LHCN-M2 (cell line): ENCODE measurements around the gene ASIC4. TPM values are rescaled to one million over a fixed set of nuclear protein-coding genes. Genes with fewer than 3 reads are reported as not detected.

Experiments
- DNase-seq: peaks from one replicate; pipeline ENCODE4 v3.0.0-alpha.2; 2012; ENCODE audit warnings: low read depth
- total RNA-seq: library from RNA; depleted of rRNA; stranded (reverse); fragments of >200 nt; gene quantifications from 2 replicates; pipeline ENCODE4 v1.2.3, GENCODE V29; 2014

The ASIC4 gene
- total RNA-seq, 1 experiment from 2014 or later = not detected

DNA sequence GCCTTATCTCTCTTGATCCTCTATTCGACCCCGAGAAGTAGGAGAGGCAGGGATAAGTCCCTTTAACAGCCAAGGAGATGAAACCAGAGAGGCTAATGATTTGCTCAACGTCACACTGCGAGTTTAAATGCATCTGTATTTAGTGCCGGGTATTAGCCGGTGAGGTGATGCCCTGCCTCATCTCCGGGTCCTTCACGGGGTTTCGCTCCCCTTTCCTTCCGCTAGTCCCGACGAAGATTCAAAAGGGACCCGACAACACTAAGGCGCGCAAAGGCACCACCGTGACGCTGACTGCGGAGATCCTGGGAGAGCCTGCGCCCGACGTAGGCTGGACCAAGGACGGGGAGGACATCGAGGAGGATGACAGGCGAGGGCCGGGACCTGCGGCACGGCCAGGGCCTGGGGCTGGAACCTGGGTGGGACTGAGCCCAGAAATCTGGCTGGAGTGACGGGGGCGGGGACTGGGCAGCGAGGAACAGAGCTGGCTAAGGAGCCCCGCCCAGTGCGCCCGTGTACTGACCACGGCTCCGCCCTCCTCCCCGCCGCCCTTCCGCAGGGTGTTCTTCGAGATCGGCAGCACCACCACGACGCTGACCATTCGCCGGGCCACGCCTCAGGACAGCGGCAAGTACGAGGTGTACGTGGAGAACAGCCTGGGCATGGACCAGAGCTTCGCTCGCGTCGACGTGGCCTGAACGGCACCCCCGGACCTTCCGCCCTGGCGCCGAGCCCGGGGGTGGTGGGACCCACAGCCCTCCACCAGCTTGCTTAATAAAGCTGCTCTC, 16.6 kb upstream of the ASIC4 start:
- peak; percentile 77 for DNase-seq

DNA sequence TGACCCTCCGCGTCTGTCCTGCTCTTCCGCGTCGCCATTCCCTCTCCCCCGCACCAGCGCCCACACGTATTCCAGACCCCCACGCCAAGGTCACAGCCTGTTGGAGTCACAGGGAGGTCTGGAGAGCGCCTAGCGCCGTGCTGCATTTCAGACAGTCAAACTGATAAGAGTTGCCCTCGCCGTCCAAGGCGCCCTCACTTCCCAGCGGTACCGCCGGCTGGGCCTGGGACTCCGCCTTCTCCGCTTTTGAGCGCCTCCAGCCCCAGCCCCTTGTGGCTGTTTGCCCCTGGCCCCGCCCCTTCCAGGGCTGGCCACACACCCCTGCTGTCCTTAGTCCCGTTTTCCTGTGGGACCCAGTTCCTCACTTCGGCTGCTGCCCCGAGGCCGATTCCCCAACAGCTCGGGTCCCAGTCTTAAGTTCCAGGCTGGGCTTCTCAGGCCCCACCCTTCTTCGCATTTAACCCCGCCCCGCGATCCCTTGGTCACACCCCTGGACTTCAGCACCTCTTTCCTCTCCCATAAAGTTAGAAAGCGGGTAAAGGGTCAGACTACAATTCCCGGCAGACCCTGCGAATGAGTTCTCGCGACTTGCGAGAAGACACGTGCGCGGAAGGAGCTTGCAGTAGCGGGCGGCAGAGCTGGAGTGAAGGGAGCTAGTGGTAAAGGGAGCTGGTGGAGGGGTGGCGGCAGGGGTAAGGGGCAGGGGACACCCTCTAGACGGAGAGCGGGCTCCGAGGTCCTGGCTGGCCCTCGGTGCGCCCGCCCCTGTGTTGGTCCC, 15.8 kb upstream of the ASIC4 start, which contains the start of gene GMPPA:
TSS of gene GMPPA (plus strand) at position 612 of the 778 bp plus-strand sequence. CDS start 1,085 bp downstream, outside the sequence.
- DNase-seq = peak; percentile 99

DNA sequence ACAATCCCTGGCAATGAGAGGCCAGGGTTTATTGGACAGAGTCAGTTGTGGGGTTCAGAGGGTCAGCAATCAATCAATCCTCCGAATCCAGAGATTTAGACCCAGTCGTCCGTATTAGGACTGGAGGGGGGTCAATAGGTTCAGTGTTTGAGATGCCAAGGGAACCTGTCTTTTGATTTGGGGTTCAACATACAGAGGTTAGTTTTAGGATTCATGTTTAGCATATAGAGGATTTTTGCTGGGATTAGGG, 15.3 kb upstream of the ASIC4 start:
- no peak for DNase-seq

DNA sequence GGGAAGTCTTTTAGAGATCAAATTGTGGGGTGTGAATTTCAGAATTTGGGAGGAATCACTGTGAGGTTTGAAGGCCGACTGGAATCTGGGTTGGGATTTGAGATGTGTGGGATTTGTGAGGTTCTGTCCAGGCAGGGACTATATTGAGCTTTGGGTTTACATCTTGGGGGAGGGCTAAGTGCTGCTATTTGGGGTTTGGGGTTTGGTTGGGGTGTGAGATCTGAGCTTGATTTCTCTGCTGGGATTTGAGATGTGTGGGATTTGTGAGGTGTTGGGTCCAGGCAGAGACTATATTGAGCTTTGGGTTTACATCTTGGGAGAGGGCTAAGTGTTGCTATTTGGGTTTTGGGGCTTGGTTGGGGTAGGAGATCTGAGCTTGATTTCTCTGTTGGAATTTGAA, 14.7 kb upstream of the ASIC4 start:
- DNase-seq = no peak

DNA sequence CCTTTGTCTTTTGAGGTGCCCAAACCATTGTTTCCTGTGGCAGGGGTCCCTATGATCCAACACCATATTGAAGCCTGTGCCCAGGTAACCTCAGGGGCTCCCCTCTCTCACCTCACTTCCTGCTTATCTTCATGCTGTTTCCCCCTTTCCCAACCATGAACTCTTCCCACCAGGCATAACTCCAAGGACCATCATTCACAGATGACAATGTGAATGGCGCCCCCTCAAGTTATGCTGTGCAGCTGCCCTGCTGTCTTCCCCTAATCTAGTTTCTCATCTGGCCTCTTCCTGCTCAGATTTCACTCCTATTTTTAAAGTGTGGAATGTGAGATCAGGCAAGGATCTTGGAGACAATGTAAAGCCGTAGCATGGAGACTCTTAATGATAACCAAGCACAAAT, 14.1 kb upstream of the ASIC4 start:
- DNase-seq = peak; percentile 56

DNA sequence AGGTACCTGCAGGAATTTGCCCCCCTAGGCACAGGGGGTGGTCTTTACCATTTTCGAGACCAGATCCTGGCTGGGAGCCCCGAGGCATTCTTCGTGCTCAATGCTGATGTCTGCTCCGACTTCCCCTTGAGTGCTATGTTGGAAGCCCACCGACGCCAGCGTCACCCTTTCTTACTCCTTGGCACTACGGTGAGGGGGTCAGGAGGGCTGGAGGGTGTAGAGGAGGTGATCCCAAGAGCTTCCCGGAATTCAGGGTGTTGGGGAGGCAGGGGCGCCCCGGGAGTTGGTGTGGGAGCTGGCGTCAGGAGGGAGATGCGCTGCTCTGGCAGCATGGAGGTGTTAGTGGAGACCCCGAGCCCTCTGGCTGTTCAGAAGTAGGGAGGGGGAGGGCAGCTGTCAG, 12.4 kb upstream of the ASIC4 start:
- no peak for DNase-seq

DNA sequence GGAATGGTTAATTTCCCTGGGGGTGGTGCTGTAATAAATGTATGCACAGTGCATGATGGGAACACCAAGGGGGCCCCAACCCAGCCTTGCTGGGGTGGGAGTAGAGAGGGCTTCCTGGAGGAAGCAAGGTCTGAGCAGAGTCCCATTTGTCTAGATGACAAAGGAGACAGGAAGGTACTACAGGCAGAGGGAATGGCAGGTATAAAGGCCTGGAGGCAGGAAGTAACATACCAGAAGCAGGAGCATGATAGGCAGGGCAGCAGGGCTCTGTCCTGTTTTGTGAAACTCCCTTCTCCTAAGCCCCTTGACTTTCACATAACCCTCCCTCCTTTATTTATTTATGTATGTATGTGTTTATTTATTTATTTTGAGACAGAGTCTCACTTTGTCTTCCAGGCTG, 11.7 kb upstream of the ASIC4 start:
- DNase-seq = no peak

DNA sequence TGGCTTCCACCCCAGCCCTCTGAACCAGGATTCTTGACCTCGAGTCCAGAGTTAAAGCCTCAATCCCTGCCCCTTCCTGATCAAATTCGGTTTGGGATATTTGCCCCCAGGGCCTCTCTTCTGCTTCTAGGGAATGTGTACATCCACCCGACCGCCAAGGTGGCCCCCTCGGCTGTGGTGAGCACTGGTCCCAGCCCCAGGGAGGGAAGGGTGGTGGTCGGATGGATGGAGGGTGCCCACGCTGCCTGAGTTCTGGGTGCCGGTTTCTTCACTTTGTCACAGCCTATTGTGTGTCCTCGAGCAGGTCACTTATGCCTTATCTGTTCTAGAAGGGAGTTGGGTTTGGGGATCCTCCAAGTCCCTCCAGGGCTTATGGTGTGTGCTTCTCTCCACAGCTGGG, 8.7 kb upstream of the ASIC4 start:
- no peak for DNase-seq

DNA sequence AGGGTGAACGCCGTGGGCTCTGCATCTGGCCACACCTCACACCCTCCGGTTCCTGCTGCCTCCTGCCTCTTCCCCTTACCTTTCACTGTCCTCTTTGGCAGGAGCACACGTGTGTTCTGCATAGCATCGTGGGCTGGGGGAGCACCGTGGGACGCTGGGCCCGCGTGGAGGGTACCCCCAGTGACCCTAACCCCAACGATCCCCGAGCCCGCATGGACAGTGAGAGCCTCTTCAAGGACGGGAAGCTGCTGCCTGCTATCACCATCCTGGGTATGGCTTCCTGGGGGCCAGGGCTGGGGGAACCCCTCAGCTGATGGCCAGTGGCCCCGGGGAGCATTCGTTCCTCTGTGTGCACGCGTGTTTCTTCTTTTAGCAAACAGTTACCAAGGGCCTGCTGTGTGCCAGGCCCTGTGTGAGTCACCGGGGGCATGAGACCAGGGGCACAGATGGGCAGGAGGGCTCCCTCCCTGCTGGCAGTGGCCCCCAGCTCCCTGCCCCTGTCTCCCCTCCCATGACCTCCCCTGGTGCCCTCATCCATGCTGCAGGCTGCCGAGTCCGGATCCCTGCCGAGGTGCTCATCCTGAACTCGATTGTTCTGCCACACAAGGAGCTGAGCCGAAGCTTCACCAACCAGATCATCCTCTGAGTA, 8.0 kb upstream of the ASIC4 start:
- no peak for DNase-seq

DNA sequence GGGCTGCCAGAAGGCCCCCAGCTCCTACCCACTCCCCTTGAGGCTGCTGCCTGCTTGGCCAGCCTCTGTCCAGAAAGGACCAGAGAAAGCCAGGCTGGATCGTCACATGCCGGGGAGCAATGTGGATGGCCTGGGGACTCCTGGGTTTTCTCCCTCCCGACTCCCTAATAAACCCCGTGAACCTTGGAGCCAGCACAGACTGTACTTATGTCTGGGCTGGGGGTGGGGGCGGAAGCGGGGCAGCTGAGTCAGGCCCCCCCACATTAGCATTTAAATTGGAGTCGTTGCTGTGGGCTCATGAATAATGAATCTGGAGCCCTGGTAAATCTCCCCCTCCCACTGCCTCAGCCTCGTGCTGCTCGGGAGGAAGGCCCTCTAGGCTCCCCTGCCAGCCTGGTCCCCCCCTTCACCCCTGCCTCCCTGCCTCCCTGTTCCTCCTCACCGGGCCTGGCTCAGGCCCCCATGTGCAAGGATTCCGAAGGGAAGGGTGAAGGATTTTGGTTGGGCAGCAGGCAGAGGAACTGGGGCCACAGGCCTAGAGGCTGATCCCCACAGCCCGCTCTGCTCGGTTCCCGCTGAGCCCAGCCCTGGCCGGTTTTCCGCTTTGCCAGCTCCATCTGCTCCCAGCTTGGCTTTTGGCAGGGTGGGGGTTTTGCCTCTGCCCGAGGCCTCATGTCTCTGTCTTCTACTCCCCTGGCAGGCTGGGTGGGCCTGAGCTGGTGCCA, 7.3 kb upstream of the ASIC4 start:
- no peak for DNase-seq

DNA sequence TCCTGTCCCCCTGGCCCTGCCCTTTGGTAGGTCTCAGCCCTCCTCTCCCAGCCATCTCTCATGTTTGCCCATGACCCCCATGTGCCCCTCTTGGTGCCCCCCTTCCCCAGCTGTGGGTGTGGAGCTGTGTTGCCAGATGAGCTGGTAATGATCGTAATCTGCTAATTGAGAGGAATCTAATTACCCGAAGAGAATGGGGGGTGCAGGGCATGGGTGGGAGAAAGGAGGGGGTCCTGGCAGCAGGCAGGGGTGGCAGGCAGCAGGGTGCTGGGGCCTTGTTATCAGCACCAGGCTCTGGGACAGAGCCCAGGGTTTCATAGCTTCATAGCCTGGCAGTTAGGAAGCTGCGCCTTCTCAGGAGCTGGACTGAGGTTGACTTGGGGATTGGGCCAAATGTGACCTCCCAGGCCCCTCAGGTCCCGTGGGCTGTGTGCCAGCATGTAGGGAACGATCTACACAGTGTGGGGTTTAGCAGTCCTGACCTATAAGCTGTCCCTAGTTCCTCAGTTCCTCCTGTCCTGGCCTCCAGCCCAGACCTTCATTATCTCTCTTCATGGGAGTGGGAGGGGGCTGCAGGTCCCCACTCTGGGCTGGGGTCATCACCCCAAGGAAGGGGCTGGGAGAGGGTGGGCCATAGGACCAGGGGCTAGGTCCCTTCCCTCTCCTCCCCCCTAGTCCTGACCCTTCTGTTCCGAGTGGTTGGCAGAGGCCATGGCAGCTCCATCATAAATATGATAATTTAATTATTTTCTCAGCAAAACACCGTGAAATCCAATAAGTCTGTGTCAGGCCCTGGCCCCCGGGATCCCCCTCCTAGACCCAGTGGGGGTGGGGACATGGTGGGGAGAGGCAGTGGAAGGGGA, 6.5 kb upstream of the ASIC4 start:
- no peak for DNase-seq

DNA sequence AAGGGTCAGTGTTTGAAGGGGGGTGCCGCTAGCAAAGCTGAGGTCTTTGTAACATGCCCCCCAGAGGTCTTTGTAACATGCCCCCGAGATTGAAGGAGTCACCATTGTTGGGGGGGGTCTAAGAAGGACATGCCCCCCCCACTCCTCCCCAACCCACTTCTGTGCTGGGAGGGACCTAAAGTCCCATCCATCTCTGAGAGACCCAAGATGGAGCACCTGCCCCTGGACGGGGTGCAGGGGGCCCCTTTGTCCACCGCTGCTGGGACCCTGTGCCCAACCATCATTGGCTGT, 5.9 kb upstream of the ASIC4 start:
- DNase-seq = no peak

DNA sequence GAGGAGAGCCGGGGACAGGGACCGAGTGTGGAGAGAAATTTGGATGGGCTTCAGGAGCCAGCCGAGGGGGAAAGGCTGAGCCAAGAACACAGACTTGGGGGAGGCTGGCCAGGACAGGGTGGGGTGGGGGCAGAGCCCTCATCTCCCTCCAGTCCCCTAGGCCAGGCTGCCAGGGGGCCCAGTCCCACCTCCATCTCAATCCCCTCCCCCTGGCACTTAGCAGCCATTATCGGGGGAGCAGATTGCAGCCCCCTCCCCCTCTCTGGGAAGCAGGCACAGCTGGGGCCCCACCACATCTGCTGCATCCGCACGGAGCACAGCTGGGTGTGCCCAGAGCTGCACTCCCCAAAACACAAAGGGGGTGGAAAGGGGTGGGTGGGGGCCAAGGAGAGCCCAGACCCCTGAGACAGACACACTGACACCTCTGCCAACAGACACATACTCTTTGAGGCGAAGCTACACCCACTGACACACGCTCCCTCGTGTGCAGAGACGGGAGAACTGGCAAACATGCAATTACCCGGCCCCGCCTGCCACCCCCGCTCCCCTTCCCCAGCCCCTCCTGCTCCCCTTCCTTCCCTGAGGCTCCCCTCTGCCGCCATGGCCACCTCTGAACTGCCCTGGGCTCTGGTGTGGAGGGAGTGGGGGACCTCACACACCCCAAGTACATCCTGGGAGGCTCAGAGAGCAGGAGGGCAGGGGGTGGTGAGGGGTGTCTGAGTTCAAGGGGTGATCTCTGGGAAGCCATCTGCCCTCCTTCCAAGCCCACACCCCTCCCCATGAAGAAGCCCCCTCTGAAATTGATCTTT, 5.1 kb upstream of the ASIC4 start:
- no peak for DNase-seq

DNA sequence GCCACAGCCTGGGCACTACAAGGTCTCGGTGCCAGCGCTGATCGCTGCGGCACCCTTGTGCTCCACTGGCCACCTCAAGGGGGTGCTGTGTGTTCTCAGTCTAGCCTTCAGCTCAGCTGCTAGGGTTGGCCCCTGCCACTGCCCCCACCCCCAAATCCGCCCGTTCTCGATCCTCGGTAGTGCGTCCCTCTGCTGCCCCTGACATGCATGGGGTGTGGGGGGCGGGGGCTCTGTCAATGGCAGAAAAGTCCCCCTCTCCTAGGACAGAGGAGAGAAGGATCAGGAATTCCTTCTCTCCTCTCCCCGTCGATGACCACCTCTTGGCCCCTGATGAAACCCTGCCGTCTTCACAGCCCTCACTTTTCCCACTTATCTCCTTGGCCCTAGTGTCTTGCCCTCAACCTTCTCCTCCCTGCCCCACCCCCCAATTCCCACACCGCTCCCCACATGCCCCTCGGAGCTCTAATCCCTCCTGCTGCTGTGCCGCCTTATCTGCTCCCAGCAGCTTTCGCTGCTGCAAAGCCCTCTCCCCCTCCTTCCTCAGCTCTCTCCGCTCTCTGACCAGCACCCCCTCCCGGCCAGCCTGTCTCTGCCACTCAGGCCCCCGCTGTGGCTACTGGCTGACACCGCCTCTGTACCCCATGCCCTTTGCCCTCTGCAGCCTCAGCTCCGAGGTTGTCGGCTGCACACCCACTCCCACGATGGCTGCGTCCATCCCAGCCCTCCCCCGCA, 4.3 kb upstream of the ASIC4 start:
- DNase-seq = no peak

DNA sequence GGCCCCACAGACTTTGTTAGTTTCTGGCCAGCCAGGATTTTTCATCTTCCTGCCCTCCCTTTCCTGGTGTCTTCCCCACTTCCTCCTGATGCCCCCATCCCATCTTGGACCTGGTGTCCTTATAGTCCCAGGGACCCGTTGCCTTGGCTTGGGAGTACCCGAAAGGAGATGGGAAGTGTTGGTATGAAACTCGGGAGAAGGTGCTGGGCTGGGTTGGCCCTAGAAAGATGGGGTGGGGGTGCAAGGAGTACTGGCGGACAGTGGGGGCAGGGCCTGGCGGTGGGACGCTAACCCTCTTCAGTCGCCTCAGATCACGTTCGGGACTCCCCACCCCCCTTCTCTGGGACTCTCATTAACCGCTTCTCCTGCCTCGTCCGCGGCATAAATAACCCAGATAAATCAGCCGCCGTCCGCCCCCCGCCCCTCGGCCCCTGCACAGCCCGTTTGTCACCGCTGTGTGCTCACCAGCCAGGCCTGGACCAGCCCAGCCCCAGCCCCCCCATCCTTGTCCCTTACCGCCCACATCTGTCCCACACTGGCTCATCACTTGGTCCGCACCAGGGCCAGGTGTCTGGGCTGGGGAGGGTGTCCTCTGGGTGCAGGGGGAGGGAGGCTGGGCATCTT, 3.7 kb upstream of the ASIC4 start:
- no peak for DNase-seq

DNA sequence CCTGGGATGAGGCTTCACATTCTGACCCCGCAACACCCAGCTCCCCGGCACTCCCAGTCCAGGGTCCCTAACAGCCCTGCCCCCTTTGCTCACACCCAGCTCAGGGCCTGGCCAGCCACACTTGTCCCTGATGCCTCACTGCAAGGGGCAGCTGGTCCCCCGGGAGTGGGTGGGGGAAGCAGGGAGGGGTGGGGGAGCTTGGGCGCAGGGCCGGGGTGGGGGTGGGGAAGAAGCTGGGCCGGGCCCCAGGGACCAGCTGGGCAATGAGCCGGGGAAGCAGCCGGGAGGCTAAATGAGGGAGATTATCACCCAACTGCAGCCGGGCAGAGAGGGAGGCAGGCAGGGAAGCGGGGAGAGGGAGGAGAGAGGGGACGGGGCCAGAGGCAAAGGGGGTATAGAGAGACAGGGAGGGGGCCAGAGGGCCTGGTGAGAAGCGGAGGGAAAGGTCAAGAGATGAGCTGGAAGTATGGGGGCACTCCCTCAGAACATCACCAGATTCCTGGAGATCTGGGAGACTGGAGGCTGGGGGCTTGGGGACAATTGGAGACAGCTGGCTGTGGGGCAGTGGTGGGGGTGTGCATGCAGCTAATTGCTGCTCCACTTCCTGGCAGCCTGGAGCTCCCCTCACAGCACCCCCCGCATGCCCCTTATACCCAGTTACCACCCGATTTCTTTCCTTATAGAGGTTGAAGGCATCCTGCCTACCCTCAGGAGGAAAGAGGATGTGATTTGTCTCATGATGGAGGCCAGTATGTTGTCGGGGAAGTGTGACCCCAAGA, 2.5 kb upstream of the ASIC4 start:
- DNase-seq = no peak

DNA sequence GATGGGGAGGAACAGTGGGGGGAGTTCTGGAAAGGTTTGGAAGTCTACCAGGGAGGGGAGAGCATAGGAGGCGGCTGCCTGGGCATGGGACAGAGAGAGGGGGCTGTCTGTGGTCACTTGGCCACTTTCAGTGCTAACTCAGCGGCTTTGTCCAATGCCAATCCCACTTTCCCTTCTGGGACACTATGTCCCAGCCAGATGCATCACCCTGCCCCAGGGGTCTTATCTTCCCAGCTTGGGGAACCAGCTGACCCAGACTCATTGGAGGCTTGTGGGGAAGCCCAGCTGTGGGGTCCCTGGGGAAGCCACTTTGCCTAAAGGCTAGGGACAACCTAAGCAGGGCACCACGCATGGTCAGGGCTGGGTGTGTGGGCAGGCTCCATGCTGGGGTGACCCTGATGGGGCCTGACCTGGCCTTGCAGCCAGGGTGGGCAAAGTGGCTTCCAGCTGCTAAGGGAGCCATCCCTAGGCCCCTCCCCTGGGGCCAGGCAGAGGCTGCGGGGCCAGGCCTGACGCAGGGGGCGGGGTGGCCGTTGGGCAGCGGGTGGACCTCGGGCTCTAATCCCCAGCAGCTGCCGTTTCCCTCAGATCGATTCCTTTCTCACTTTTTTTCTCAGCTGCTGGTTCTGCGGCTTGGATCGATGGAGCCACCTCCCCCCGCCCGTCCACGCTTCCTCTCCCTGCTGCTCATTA, 1.6 kb upstream of the ASIC4 start:
- DNase-seq = no peak

DNA sequence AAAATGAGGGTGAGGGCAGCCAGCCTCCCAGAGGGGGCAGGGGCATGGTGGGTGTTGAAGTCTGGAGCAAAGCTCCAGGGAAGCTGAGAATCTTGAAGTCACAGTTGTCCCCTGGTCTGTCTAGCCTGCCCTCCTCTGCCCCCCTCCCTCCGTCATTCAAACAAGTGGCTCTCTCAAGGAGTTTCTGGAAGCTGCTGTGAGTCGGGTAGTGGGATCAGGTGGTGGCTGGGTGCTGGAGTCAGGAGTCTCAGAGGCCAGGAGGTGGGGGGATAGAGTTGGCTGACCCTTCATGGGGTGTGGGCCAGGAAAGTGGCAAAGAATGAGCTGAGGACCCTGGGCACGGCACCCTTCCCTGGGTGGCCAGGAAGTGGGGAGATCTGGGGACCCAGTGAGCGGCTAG, 495 bp upstream of the ASIC4 start:
- no peak for DNase-seq
